Ishikawa (cell line): ENCODE data around the gene SELENOM.

Experiments
- EGR1 ChIP-seq: IDR thresholded peaks from 2 replicates; pipeline ENCODE4 v1.6.1; 2012
- NFIC ChIP-seq: IDR thresholded peaks from 2 replicates; pipeline ENCODE4 v1.6.1; 2012
- TAF1 ChIP-seq: IDR thresholded peaks from 2 replicates; pipeline ENCODE4 v1.6.1; 2012; ENCODE audit warnings: low read depth, mild to moderate bottlenecking
- YY1 ChIP-seq: IDR thresholded peaks from 2 replicates; pipeline ENCODE4 v1.6.1; 2012; ENCODE audit warnings: low read depth
- TF ChIP-seq, protein P1 (sequence below): IDR thresholded peaks from 2 replicates; pipeline ENCODE4 v1.6.1; 2012
- TF ChIP-seq, protein P2 (sequence below): IDR thresholded peaks from 2 replicates; pipeline ENCODE4 v1.6.1; 2012; ENCODE audit warnings: low read depth, mild to moderate bottlenecking

DNA sequence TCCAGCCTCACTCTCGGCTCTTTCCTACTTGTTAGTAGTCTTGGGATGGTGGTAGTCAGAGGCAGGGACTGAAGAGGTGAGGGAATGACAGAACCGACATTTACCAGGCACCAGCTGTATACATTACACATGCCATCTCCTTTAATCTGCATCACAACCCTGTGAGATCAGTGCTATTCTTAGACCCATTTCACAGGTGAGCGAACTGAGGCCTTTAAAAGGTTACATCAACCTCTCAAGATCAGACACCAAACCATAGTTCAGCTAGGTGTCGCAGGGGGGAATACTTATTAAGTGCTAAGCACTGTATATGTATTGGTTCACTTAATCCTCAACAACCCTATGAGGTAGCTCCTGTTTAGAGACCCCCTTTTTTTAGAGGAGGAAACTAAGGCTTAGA, 27.3 kb upstream of the SELENOM start:
- TF ChIP-seq, protein P1, sequence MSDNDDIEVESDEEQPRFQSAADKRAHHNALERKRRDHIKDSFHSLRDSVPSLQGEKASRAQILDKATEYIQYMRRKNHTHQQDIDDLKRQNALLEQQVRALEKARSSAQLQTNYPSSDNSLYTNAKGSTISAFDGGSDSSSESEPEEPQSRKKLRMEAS, result no peak
- TF ChIP-seq YY1 (no peak), EGR1 (no peak), NFIC (no peak), TAF1 (no peak)
- TF ChIP-seq, protein P2, sequence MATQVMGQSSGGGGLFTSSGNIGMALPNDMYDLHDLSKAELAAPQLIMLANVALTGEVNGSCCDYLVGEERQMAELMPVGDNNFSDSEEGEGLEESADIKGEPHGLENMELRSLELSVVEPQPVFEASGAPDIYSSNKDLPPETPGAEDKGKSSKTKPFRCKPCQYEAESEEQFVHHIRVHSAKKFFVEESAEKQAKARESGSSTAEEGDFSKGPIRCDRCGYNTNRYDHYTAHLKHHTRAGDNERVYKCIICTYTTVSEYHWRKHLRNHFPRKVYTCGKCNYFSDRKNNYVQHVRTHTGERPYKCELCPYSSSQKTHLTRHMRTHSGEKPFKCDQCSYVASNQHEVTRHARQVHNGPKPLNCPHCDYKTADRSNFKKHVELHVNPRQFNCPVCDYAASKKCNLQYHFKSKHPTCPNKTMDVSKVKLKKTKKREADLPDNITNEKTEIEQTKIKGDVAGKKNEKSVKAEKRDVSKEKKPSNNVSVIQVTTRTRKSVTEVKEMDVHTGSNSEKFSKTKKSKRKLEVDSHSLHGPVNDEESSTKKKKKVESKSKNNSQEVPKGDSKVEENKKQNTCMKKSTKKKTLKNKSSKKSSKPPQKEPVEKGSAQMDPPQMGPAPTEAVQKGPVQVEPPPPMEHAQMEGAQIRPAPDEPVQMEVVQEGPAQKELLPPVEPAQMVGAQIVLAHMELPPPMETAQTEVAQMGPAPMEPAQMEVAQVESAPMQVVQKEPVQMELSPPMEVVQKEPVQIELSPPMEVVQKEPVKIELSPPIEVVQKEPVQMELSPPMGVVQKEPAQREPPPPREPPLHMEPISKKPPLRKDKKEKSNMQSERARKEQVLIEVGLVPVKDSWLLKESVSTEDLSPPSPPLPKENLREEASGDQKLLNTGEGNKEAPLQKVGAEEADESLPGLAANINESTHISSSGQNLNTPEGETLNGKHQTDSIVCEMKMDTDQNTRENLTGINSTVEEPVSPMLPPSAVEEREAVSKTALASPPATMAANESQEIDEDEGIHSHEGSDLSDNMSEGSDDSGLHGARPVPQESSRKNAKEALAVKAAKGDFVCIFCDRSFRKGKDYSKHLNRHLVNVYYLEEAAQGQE, result no peak
